ENCODE results near the gene SF3B5.

DNA sequence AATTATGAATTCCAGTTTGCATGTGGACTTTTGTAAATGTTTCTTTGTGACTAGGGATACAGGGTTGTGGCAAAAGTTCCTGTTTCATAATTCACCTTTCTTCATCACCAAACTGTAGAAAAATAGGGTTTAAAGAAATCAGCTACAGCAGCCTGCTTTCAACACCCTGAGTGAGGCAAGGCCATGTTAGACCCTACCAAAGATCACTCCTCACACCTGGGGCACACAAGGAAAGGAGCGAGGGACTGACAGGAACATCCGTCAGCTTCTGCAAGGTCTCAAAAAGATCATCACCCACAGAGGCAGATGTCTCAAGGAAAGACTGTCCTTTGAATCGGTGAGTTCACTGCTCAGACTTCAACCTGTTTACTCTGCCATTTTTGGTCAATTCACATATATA lies 44.4 kb upstream of the SF3B5 start:
- TF ChIP-seq, protein P1, sequence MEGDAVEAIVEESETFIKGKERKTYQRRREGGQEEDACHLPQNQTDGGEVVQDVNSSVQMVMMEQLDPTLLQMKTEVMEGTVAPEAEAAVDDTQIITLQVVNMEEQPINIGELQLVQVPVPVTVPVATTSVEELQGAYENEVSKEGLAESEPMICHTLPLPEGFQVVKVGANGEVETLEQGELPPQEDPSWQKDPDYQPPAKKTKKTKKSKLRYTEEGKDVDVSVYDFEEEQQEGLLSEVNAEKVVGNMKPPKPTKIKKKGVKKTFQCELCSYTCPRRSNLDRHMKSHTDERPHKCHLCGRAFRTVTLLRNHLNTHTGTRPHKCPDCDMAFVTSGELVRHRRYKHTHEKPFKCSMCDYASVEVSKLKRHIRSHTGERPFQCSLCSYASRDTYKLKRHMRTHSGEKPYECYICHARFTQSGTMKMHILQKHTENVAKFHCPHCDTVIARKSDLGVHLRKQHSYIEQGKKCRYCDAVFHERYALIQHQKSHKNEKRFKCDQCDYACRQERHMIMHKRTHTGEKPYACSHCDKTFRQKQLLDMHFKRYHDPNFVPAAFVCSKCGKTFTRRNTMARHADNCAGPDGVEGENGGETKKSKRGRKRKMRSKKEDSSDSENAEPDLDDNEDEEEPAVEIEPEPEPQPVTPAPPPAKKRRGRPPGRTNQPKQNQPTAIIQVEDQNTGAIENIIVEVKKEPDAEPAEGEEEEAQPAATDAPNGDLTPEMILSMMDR (IDR thresholded peaks at IDR 0.05; ENCODE audit: low read depth, low read length, poor library complexity, severe bottlenecking) = no peak
- TF ChIP-seq EZH2phosphoT487 (IDR thresholded peaks at IDR 0.05; ENCODE audit: borderline replicate concordance, low read length) = no peak
